ENCODE data around the gene PMS2. TPM values are rescaled to one million over a fixed set of nuclear protein-coding genes. Genes with fewer than 3 reads are reported as not detected.
"Not testable (repeated sequence)": the region's sequence is repeated elsewhere in the genome, so short reads cannot be mapped to it uniquely, and the experiment has no call there.

PMS2 gene
- polyA plus RNA-seq, 1 donor (not counting 4 experiments of a cell fraction or from before 2014, with no cell fraction given): 12.7 TPM

DNA sequence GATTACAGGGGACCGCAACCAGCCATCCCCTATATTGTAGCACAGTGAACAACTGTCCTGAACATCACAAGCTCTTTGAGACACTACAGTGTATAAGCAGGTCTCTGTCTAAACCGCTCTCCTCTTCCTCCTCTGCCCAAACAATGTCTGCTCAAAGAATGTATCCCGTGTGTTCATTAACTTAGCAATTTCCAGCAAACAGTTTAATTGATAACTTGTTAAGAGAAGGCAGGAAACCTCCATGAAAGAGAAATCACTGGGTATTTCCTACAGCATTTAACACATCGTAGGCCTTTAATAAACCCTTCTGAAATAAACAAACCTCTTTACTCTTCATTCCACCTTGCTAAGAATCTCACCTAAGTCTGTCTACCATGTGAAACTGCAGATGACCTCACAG, 1.5 kb downstream of the PMS2 start:
- Histone ChIP-seq H3K4me3 (ENCODE audit: control insufficient read depth in 2 of 3, extremely low read depth in 1 of 3, insufficient read depth in 2 of 3, low read depth in 1 of 3, low read length in 3 of 3) (peak overlapping the region in 1 of 3 experiments; percentile 84), H3K36me3 (ENCODE audit: control insufficient read depth in 2 of 2, extremely low read depth in 1 of 2, insufficient read depth in 2 of 2, low read length in 2 of 2) (peaks cover 4 to 5% of the 10 kb centered on the region in 2 experiments), H3K4me1 (ENCODE audit: control insufficient read depth, extremely low read depth, insufficient read depth, low read length) (peaks cover 5% of the 10 kb centered on the region), H3K27me3 (ENCODE audit: control insufficient read depth, extremely low read depth, insufficient read depth, low read length) (no peaks in the 10 kb centered on the region), H3K79me2 (ENCODE audit: control insufficient read depth, insufficient read depth, low read length) (peaks cover 28% of the 10 kb centered on the region), H3K9me1 (ENCODE audit: control insufficient read depth, extremely low read depth, insufficient read depth, low read length) (no peaks in the 10 kb centered on the region), H3K4me2 (ENCODE audit: control insufficient read depth, extremely low read depth, insufficient read depth, low read depth, low read length) (peak overlapping the region; percentile 61), H2AFZ (ENCODE audit: control insufficient read depth, low read length) (no peak overlapping the region), H4K20me1 (ENCODE audit: control insufficient read depth, extremely low read depth, insufficient read depth, low read length) (no peaks in the 10 kb centered on the region), H3K27ac (ENCODE audit: control insufficient read depth, insufficient read depth, low read length) (no peak overlapping the region), H3K9me3 (ENCODE audit: control insufficient read depth, low read depth, low read length) (no peaks in the 10 kb centered on the region), H3K9ac (ENCODE audit: control insufficient read depth, extremely low read depth, insufficient read depth, low read length) (no peak overlapping the region)
- no peak for TF ChIP-seq EZH2 (IDR thresholded peaks at IDR 0.05; ENCODE audit: low read length)
- TF ChIP-seq CTCF (optimal IDR thresholded peaks at IDR 0.05 in 1 of 3, IDR thresholded peaks at IDR 0.05 in 1 of 3, conservative IDR thresholded peaks at IDR 0.05 in 1 of 3; ENCODE audit: extremely low read depth in 1 of 3, insufficient read depth in 2 of 3, low read length in 3 of 3): no peak
- no peak for FAIRE-seq
- dilution Hi-C loops (cut with MboI; ENCODE audit: extremely low pct_ligation_motif_present, low sequenced_read_pairs): no loop called here
- no peak for DNase-seq (ENCODE audit: low read depth, low spot score)

DNA sequence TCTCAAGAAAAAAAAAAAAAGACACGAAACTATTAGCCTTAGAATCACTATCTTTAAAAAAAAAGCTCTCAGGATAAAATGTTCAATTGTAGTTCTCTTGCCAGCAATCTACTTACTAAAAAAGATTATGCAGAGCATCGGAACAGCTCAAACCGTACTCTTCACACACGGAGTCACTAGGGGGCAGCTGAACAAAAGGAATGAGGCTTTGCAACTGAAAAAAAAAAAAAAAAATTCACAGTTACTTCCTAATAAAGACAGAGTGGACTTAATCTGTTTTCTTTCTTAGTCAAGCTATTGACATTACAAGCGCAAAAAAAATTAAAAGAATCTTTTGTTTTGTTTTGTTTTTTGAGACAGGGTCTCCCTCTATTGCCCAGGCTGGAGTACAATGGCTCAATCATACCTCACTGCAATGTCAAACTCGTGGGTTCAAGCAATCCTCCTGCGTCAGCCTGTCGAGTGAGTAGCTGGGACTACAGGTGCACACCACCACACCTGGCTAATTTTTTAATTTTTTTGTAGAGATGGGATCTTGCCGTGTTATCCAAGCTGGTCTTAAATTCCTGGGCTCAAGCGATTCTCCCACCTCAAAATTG, 11.5 kb downstream of the PMS2 start:
- peaks cover 12% of the 10 kb centered on the region for H3K4me1 ChIP-seq (ENCODE audit: control insufficient read depth, extremely low read depth, insufficient read depth, low read length)
- FAIRE-seq: no peak
- no peaks in the 10 kb centered on the region for H3K27me3 ChIP-seq (ENCODE audit: control insufficient read depth, extremely low read depth, insufficient read depth, low read length)
- no peaks in the 10 kb centered on the region for H3K79me2 ChIP-seq (ENCODE audit: control insufficient read depth, insufficient read depth, low read length)
- no peaks in the 10 kb centered on the region for H3K9me3 ChIP-seq (ENCODE audit: control insufficient read depth, low read depth, low read length)
- H2AFZ ChIP-seq (ENCODE audit: control insufficient read depth, low read length): no peak overlapping the region
- no peak for DNase-seq (ENCODE audit: low read depth, low spot score)
- H3K9me1 ChIP-seq (ENCODE audit: control insufficient read depth, extremely low read depth, insufficient read depth, low read length): no peaks in the 10 kb centered on the region
- no peak overlapping the region for H3K9ac ChIP-seq (ENCODE audit: control insufficient read depth, extremely low read depth, insufficient read depth, low read length)
- H4K20me1 ChIP-seq (ENCODE audit: control insufficient read depth, extremely low read depth, insufficient read depth, low read length): peaks cover 3% of the 10 kb centered on the region
- dilution Hi-C loops (cut with MboI; ENCODE audit: extremely low pct_ligation_motif_present, low sequenced_read_pairs): no loop called here
- no peak overlapping the region for H3K4me2 ChIP-seq (ENCODE audit: control insufficient read depth, extremely low read depth, insufficient read depth, low read depth, low read length)
- no peak overlapping the region for H3K4me3 ChIP-seq (ENCODE audit: control insufficient read depth in 2 of 3, extremely low read depth in 1 of 3, insufficient read depth in 2 of 3, low read depth in 1 of 3, low read length in 3 of 3)
- peaks cover 8 to 11% of the 10 kb centered on the region in 2 experiments for H3K36me3 ChIP-seq (ENCODE audit: control insufficient read depth in 2 of 2, extremely low read depth in 1 of 2, insufficient read depth in 2 of 2, low read length in 2 of 2)
- no peak overlapping the region for H3K27ac ChIP-seq (ENCODE audit: control insufficient read depth, insufficient read depth, low read length)
- TF ChIP-seq EZH2 (IDR thresholded peaks at IDR 0.05; ENCODE audit: low read length): no peak
- TF ChIP-seq CTCF (optimal IDR thresholded peaks at IDR 0.05 in 1 of 3, IDR thresholded peaks at IDR 0.05 in 1 of 3, conservative IDR thresholded peaks at IDR 0.05 in 1 of 3; ENCODE audit: extremely low read depth in 1 of 3, insufficient read depth in 2 of 3, low read length in 3 of 3): peak; percentile 33 to 50 (median 48)

DNA sequence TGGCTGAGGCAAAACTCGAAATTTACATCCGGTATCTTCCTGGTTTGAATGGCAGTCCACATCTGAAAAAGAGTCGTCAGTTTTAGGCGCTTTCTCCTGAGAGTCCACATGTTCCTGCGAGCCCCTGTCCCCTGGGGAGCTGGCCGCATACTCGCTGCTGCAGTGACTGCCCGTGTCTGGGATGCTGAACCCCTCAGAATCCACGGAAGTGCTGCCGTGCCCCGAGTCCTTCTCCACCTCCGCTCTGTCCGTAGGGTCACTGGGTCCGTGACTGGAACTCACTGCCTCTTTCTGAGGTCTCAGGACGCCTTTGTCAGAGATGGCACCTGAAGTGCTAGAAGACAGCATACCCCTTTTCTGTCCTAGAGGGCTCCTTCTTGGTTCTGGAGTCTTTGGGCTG, 21.8 kb downstream of the PMS2 start:
- H3K27ac ChIP-seq (ENCODE audit: control insufficient read depth, insufficient read depth, low read length); H3K9ac ChIP-seq (ENCODE audit: control insufficient read depth, extremely low read depth, insufficient read depth, low read length); H3K27me3 ChIP-seq (ENCODE audit: control insufficient read depth, extremely low read depth, insufficient read depth, low read length); DNase-seq (ENCODE audit: low read depth, low spot score); FAIRE-seq; H2AFZ ChIP-seq (ENCODE audit: control insufficient read depth, low read length); H3K79me2 ChIP-seq (ENCODE audit: control insufficient read depth, insufficient read depth, low read length); H3K4me1 ChIP-seq (ENCODE audit: control insufficient read depth, extremely low read depth, insufficient read depth, low read length); H3K9me3 ChIP-seq (ENCODE audit: control insufficient read depth, low read depth, low read length); H4K20me1 ChIP-seq (ENCODE audit: control insufficient read depth, extremely low read depth, insufficient read depth, low read length); H3K4me2 ChIP-seq (ENCODE audit: control insufficient read depth, extremely low read depth, insufficient read depth, low read depth, low read length); dilution Hi-C loops (cut with MboI; ENCODE audit: extremely low pct_ligation_motif_present, low sequenced_read_pairs); H3K9me1 ChIP-seq (ENCODE audit: control insufficient read depth, extremely low read depth, insufficient read depth, low read length); H3K4me3 ChIP-seq (ENCODE audit: control insufficient read depth in 2 of 3, extremely low read depth in 1 of 3, insufficient read depth in 2 of 3, low read depth in 1 of 3, low read length in 3 of 3); H3K36me3 ChIP-seq (ENCODE audit: control insufficient read depth in 2 of 2, extremely low read depth in 1 of 2, insufficient read depth in 2 of 2, low read length in 2 of 2): not testable (repeated sequence)

- H3K4me2 ChIP-seq (ENCODE audit: control insufficient read depth, extremely low read depth, insufficient read depth, low read depth, low read length); H3K4me1 ChIP-seq (ENCODE audit: control insufficient read depth, extremely low read depth, insufficient read depth, low read length); H3K9me3 ChIP-seq (ENCODE audit: control insufficient read depth, low read depth, low read length); FAIRE-seq; DNase-seq (ENCODE audit: low read depth, low spot score); H2AFZ ChIP-seq (ENCODE audit: control insufficient read depth, low read length); H3K9me1 ChIP-seq (ENCODE audit: control insufficient read depth, extremely low read depth, insufficient read depth, low read length); H3K9ac ChIP-seq (ENCODE audit: control insufficient read depth, extremely low read depth, insufficient read depth, low read length); H3K4me3 ChIP-seq (ENCODE audit: control insufficient read depth in 2 of 3, extremely low read depth in 1 of 3, insufficient read depth in 2 of 3, low read depth in 1 of 3, low read length in 3 of 3); dilution Hi-C loops (cut with MboI; ENCODE audit: extremely low pct_ligation_motif_present, low sequenced_read_pairs); H3K27ac ChIP-seq (ENCODE audit: control insufficient read depth, insufficient read depth, low read length); H3K36me3 ChIP-seq (ENCODE audit: control insufficient read depth in 2 of 2, extremely low read depth in 1 of 2, insufficient read depth in 2 of 2, low read length in 2 of 2); H4K20me1 ChIP-seq (ENCODE audit: control insufficient read depth, extremely low read depth, insufficient read depth, low read length); H3K27me3 ChIP-seq (ENCODE audit: control insufficient read depth, extremely low read depth, insufficient read depth, low read length); H3K79me2 ChIP-seq (ENCODE audit: control insufficient read depth, insufficient read depth, low read length): not testable (repeated sequence)
These were observed 29.1 kb downstream of the PMS2 start for GRCh38 chr7:5979680-5980314.
